ENCODE results near the gene PNPLA7. TPM values are rescaled to one million over a fixed set of nuclear protein-coding genes. Genes with fewer than 3 reads are reported as not detected.

PNPLA7 gene
- total and polyA plus RNA-seq, 2 of the 13 experiments (the other 11 are each of a cell fraction or from before 2014, with no cell fraction given) = 0.42 to 1.5 TPM

GRCh38 chr9:137465000-137465719 lies 85.0 kb downstream of the PNPLA7 start (continued):
- no peak for TF ChIP-seq SKI (IDR thresholded peaks at IDR 0.05; ENCODE audit: partially characterized antibody)
- TF ChIP-seq ERF (CRISPR knock-in tag; IDR thresholded peaks at IDR 0.05) = no peak
- peak; percentile 42; the same call in 1 of the 2 replicates for TF ChIP-seq MAX (IDR thresholded peaks at IDR 0.05)
- TF ChIP-seq GATAD2A (CRISPR knock-in tag; IDR thresholded peaks at IDR 0.05) = peak; percentile 39; the same call in 1 of the 2 replicates
- TF ChIP-seq HNF4G (IDR thresholded peaks at IDR 0.05; ENCODE audit: borderline replicate concordance, low read depth, low read length) = no peak
- no peak for TF ChIP-seq HNF4G (CRISPR knock-in tag; IDR thresholded peaks at IDR 0.05; ENCODE audit: borderline replicate concordance, low read depth)
- TF ChIP-seq ZNF589 (CRISPR knock-in tag; conservative IDR thresholded peaks at IDR 0.05) = 0 out of 2 replicates have a peak, but pooled peaks have one; percentile 43
- 0 out of 2 replicates have a peak, but pooled peaks have one; percentile 39 for TF ChIP-seq ZFP37 (CRISPR knock-in tag; IDR thresholded peaks at IDR 0.05; ENCODE audit: borderline replicate concordance)
- 0 out of 2 replicates have a peak, but pooled peaks have one; percentile 30 for TF ChIP-seq ZFY (CRISPR knock-in tag; IDR thresholded peaks at IDR 0.05)
- peak; percentile 27 for TF ChIP-seq SAP130 (CRISPR knock-in tag; IDR thresholded peaks at IDR 0.05; ENCODE audit: low read depth)
- peak; percentile 28 for TF ChIP-seq ARID5B (CRISPR knock-in tag; IDR thresholded peaks at IDR 0.05)
- TF ChIP-seq ZNF773 (CRISPR knock-in tag; IDR thresholded peaks at IDR 0.05; ENCODE audit: borderline replicate concordance) = 0 out of 2 replicates have a peak, but pooled peaks have one; percentile 19
- no peak for TF ChIP-seq HIVEP1 (CRISPR knock-in tag; IDR thresholded peaks at IDR 0.05)
- peak; percentile 90 for TF ChIP-seq ZNF687 (CRISPR knock-in tag; IDR thresholded peaks at IDR 0.05)
- TF ChIP-seq ZSCAN12 (CRISPR knock-in tag; IDR thresholded peaks at IDR 0.05) = 0 out of 2 replicates have a peak, but pooled peaks have one; percentile 51
- TF ChIP-seq ZBTB7B (CRISPR knock-in tag; IDR thresholded peaks at IDR 0.05) = no peak
- TF ChIP-seq HNRNPH1 (optimal IDR thresholded peaks at IDR 0.05; ENCODE audit: low read depth, low read length) = no peak
- TF ChIP-seq SAFB2 (CRISPR knock-in tag; IDR thresholded peaks at IDR 0.05; ENCODE audit: borderline replicate concordance, low read depth) = peak; percentile 34; the same call in 1 of the 2 replicates
- peak; percentile 20; the same call in 1 of the 2 replicates for TF ChIP-seq SALL1 (CRISPR knock-in tag; IDR thresholded peaks at IDR 0.05)
- TF ChIP-seq MLX (CRISPR knock-in tag; IDR thresholded peaks at IDR 0.05) = peak; percentile 79; the same call in 1 of the 2 replicates
- TF ChIP-seq ZNF33A (CRISPR knock-in tag; IDR thresholded peaks at IDR 0.05; ENCODE audit: borderline replicate concordance) = 0 out of 2 replicates have a peak, but pooled peaks have one; percentile 64
- peak; percentile 36; the same call in 1 of the 2 replicates for TF ChIP-seq HNRNPL (IDR thresholded peaks at IDR 0.05; ENCODE audit: low read depth, low read length)

Measured in HepG2 (cell line).